ENCODE measurements around the gene MCTP1. TPM values are rescaled to one million over a fixed set of nuclear protein-coding genes. Genes with fewer than 3 reads are reported as not detected.

Gene MCTP1
- polyA plus RNA-seq, 1 donor (not counting 4 experiments of a cell fraction or from before 2014, with no cell fraction given): 4.9 TPM

DNA sequence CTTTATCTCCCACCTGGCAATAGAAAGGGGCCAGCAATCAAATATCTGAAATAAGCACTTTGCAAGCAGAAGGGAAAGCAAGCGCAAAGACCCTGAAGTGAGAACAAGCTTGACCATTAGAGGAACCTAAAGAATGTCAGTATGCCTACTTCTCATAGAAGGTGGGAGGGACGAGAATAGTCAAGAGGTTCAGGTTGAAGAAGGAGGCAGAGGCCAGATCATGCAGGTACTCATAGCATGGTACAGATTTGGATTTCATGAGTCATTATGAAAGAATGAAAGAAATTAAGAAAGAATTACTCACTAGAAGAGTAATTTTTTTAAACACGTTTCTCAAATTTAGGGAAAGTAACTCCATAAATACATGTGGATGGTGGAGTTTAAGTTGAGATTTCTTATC, 33.7 kb downstream of the MCTP1 start:
- no peak overlapping the region for H3K4me3 ChIP-seq (ENCODE audit: control insufficient read depth in 2 of 3, extremely low read depth in 1 of 3, insufficient read depth in 2 of 3, low read depth in 1 of 3, low read length in 3 of 3)
- no peaks in the 10 kb centered on the region for H3K9me1 ChIP-seq (ENCODE audit: control insufficient read depth, extremely low read depth, insufficient read depth, low read length)
- no peak for DNase-seq (ENCODE audit: low read depth, low spot score)
- H3K4me2 ChIP-seq (ENCODE audit: control insufficient read depth, extremely low read depth, insufficient read depth, low read depth, low read length): no peak overlapping the region
- no peak overlapping the region for H2AFZ ChIP-seq (ENCODE audit: control insufficient read depth, low read length)
- dilution Hi-C loops (cut with MboI; ENCODE audit: extremely low pct_ligation_motif_present, low sequenced_read_pairs): loop anchor here (25.0 kb wide), 1 partner anchor 289 kb away; no protein-coding TSS in a partner anchor
- no peaks in the 10 kb centered on the region for H3K79me2 ChIP-seq (ENCODE audit: control insufficient read depth, insufficient read depth, low read length)
- no peak for FAIRE-seq
- no peak overlapping the region for H3K9ac ChIP-seq (ENCODE audit: control insufficient read depth, extremely low read depth, insufficient read depth, low read length)
- no peak overlapping the region for H3K27ac ChIP-seq (ENCODE audit: control insufficient read depth, insufficient read depth, low read length)
- H3K36me3 ChIP-seq (ENCODE audit: control insufficient read depth in 2 of 2, extremely low read depth in 1 of 2, insufficient read depth in 2 of 2, low read length in 2 of 2): no peaks in the 10 kb centered on the region
- no peaks in the 10 kb centered on the region for H3K4me1 ChIP-seq (ENCODE audit: control insufficient read depth, extremely low read depth, insufficient read depth, low read length)
- no peaks in the 10 kb centered on the region for H3K9me3 ChIP-seq (ENCODE audit: control insufficient read depth, low read depth, low read length)
- TF ChIP-seq, protein P1, sequence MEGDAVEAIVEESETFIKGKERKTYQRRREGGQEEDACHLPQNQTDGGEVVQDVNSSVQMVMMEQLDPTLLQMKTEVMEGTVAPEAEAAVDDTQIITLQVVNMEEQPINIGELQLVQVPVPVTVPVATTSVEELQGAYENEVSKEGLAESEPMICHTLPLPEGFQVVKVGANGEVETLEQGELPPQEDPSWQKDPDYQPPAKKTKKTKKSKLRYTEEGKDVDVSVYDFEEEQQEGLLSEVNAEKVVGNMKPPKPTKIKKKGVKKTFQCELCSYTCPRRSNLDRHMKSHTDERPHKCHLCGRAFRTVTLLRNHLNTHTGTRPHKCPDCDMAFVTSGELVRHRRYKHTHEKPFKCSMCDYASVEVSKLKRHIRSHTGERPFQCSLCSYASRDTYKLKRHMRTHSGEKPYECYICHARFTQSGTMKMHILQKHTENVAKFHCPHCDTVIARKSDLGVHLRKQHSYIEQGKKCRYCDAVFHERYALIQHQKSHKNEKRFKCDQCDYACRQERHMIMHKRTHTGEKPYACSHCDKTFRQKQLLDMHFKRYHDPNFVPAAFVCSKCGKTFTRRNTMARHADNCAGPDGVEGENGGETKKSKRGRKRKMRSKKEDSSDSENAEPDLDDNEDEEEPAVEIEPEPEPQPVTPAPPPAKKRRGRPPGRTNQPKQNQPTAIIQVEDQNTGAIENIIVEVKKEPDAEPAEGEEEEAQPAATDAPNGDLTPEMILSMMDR (optimal IDR thresholded peaks at IDR 0.05 in 1 of 3, IDR thresholded peaks at IDR 0.05 in 1 of 3, conservative IDR thresholded peaks at IDR 0.05 in 1 of 3; ENCODE audit: extremely low read depth in 1 of 3, insufficient read depth in 2 of 3, low read length in 3 of 3): no peak
- TF ChIP-seq EZH2 (IDR thresholded peaks at IDR 0.05; ENCODE audit: low read length): no peak
- H4K20me1 ChIP-seq (ENCODE audit: control insufficient read depth, extremely low read depth, insufficient read depth, low read length): no peaks in the 10 kb centered on the region
- no peaks in the 10 kb centered on the region for H3K27me3 ChIP-seq (ENCODE audit: control insufficient read depth, extremely low read depth, insufficient read depth, low read length)

DNA sequence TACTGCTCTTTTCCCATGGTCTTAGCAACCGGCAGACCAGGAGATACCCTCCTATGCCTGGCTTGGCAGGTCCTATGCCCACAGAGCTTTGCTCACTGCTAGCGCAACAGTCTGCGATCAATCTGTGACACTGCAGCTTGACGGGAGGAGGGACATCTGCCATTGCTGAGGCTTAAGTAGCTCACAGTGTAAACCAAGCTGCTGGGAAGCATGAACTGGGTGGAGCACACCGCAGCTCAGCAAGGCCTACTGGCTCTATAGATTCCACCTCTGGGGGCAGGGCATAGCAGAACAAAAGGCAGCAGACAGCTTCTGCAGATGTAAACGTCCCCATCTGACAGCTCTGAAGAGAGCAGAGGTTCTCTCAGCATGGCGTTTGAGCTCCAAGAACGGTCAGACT, 40.4 kb downstream of the MCTP1 start:
- no peaks in the 10 kb centered on the region for H3K9me1 ChIP-seq (ENCODE audit: control insufficient read depth, extremely low read depth, insufficient read depth, low read length)
- no peak overlapping the region for H3K9ac ChIP-seq (ENCODE audit: control insufficient read depth, extremely low read depth, insufficient read depth, low read length)
- no peaks in the 10 kb centered on the region for H3K9me3 ChIP-seq (ENCODE audit: control insufficient read depth, low read depth, low read length)
- dilution Hi-C loops (cut with MboI; ENCODE audit: extremely low pct_ligation_motif_present, low sequenced_read_pairs): no loop called here
- H4K20me1 ChIP-seq (ENCODE audit: control insufficient read depth, extremely low read depth, insufficient read depth, low read length): no peaks in the 10 kb centered on the region
- no peak for TF ChIP-seq EZH2 (IDR thresholded peaks at IDR 0.05; ENCODE audit: low read length)
- H2AFZ ChIP-seq (ENCODE audit: control insufficient read depth, low read length): no peak overlapping the region
- no peak overlapping the region for H3K4me3 ChIP-seq (ENCODE audit: control insufficient read depth in 2 of 3, extremely low read depth in 1 of 3, insufficient read depth in 2 of 3, low read depth in 1 of 3, low read length in 3 of 3)
- H3K4me1 ChIP-seq (ENCODE audit: control insufficient read depth, extremely low read depth, insufficient read depth, low read length): no peaks in the 10 kb centered on the region
- no peak overlapping the region for H3K27ac ChIP-seq (ENCODE audit: control insufficient read depth, insufficient read depth, low read length)
- H3K79me2 ChIP-seq (ENCODE audit: control insufficient read depth, insufficient read depth, low read length): no peaks in the 10 kb centered on the region
- FAIRE-seq (no peak), DNase-seq (ENCODE audit: low read depth, low spot score) (no peak)
- H3K36me3 ChIP-seq (ENCODE audit: control insufficient read depth in 2 of 2, extremely low read depth in 1 of 2, insufficient read depth in 2 of 2, low read length in 2 of 2): no peaks in the 10 kb centered on the region
- H3K27me3 ChIP-seq (ENCODE audit: control insufficient read depth, extremely low read depth, insufficient read depth, low read length): no peaks in the 10 kb centered on the region
- no peak overlapping the region for H3K4me2 ChIP-seq (ENCODE audit: control insufficient read depth, extremely low read depth, insufficient read depth, low read depth, low read length)

DNA sequence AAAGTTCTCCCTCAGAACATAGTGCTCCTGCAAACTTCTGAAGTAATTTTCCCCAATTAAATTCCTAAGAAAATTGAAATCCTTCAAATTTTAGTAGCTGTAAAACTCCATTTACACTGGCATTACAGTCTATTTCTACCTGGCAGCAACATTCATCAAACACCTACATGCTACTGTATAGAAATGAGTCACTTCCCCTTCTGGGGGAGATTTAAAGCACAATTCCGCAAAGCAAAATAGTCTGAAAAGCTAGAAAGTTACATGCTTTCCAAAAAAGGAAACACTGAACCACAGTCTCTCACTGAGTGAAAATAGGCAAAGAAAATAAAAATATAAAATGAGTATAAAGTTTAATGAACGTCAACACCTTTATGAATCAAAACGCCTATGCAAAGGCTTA, 43.3 kb downstream of the MCTP1 start:
- no peak overlapping the region for H3K4me2 ChIP-seq (ENCODE audit: control insufficient read depth, extremely low read depth, insufficient read depth, low read depth, low read length)
- no peak overlapping the region for H2AFZ ChIP-seq (ENCODE audit: control insufficient read depth, low read length)
- no peaks in the 10 kb centered on the region for H3K79me2 ChIP-seq (ENCODE audit: control insufficient read depth, insufficient read depth, low read length)
- H3K9me1 ChIP-seq (ENCODE audit: control insufficient read depth, extremely low read depth, insufficient read depth, low read length): no peaks in the 10 kb centered on the region
- no peak overlapping the region for H3K27ac ChIP-seq (ENCODE audit: control insufficient read depth, insufficient read depth, low read length)
- DNase-seq (ENCODE audit: low read depth, low spot score): no peak
- dilution Hi-C loops (cut with MboI; ENCODE audit: extremely low pct_ligation_motif_present, low sequenced_read_pairs): no loop called here
- no peak overlapping the region for H3K4me3 ChIP-seq (ENCODE audit: control insufficient read depth in 2 of 3, extremely low read depth in 1 of 3, insufficient read depth in 2 of 3, low read depth in 1 of 3, low read length in 3 of 3)
- no peaks in the 10 kb centered on the region for H3K36me3 ChIP-seq (ENCODE audit: control insufficient read depth in 2 of 2, extremely low read depth in 1 of 2, insufficient read depth in 2 of 2, low read length in 2 of 2)
- no peaks in the 10 kb centered on the region for H3K9me3 ChIP-seq (ENCODE audit: control insufficient read depth, low read depth, low read length)
- FAIRE-seq: no peak
- no peak for TF ChIP-seq EZH2 (IDR thresholded peaks at IDR 0.05; ENCODE audit: low read length)
- TF ChIP-seq, protein P1 (optimal IDR thresholded peaks at IDR 0.05 in 1 of 3, IDR thresholded peaks at IDR 0.05 in 1 of 3, conservative IDR thresholded peaks at IDR 0.05 in 1 of 3; ENCODE audit: extremely low read depth in 1 of 3, insufficient read depth in 2 of 3, low read length in 3 of 3): no peak
- H3K27me3 ChIP-seq (ENCODE audit: control insufficient read depth, extremely low read depth, insufficient read depth, low read length): no peaks in the 10 kb centered on the region
- H4K20me1 ChIP-seq (ENCODE audit: control insufficient read depth, extremely low read depth, insufficient read depth, low read length): no peaks in the 10 kb centered on the region
- no peak overlapping the region for H3K9ac ChIP-seq (ENCODE audit: control insufficient read depth, extremely low read depth, insufficient read depth, low read length)
- H3K4me1 ChIP-seq (ENCODE audit: control insufficient read depth, extremely low read depth, insufficient read depth, low read length): no peaks in the 10 kb centered on the region
